K562 (cell line): ENCODE measurements around the gene RAB3C. TPM values are rescaled to one million over a fixed set of nuclear protein-coding genes. Genes with fewer than 3 reads are reported as not detected.

Experiments
- ATAC-seq: fragments of 200-7000 bp; cut with Tn5 transposase; 3 replicates; pipeline ENCODE4 v1.9.1; 2020; ENCODE audit warnings: moderate library complexity
- BruUV-seq: library from RNA; stranded (reverse); fragments of 400-500 nt; replicated peaks from 2 replicates; lab custom pipeline; 2021; lab: Mats Ljungman, UMichigan
- CTCF ChIA-PET: fragments of 300-600 bp; formaldehyde crosslinking; extraction: SDS; loops from one replicate; lab custom pipeline; 2021; ENCODE audit warnings: low intra/inter-chr PET ratio; lab: Yijun Ruan, JAX
- POLR2A ChIA-PET: fragments of 300-600, 350-650 bp; sonication (Branson Sonifier 250); formaldehyde crosslinking; extraction: SDS; loops from one replicate; lab custom pipeline; 2021; ENCODE audit warnings: antibody characterized with exemption, inconsistent platforms; lab: Yijun Ruan, JAX
- DNase-seq, 4 experiments: peaks; one replicate each; pipeline versions ENCODE4 v3.0.0 to v3.0.0-alpha.2; 2011 to 2018; ENCODE audit warnings: low spot score in 3 of 4, mixed read lengths in 3 of 4; ENCODE audit errors: extremely low read depth in 1 of 4
- FAIRE-seq: peaks from 2 replicates; lab custom pipeline; 2011; peaks lifted over from hg19 to GRCh38; lab: Jason Lieb, UNC
- H2AFZ ChIP-seq: 2 replicates; pipeline ENCODE4 v1.6.0; 2011; ENCODE audit warnings: low read depth, low read length, control low read depth, inconsistent platforms
- H3K27ac ChIP-seq: fragments of 200-600 bp; 3 replicates; pipeline ENCODE4 v1.8.0; 2011; ENCODE audit warnings: low read depth, mild to moderate bottlenecking, control low read depth, inconsistent platforms, low read length, moderate library complexity, mixed read lengths; ENCODE audit errors: extremely low read depth
- H3K27me3 ChIP-seq, 2 experiments: fragments of 300-600 bp in 1 of 2; 2 replicates in 1 of 2; 3 replicates in 1 of 2; pipeline versions ENCODE4 v1.6.0 to v1.8.0; 2011; ENCODE audit warnings: inconsistent platforms in 2 of 2, low read length in 2 of 2, mild to moderate bottlenecking in 1 of 2, mixed read lengths in 1 of 2, moderate library complexity in 1 of 2; ENCODE audit not compliant: control insufficient read depth in 2 of 2, insufficient read depth in 2 of 2
- H3K36me3 ChIP-seq: fragments of 300-600 bp; 3 replicates; pipeline ENCODE4 v1.8.0; 2011; ENCODE audit warnings: mild to moderate bottlenecking, low read length, inconsistent platforms; ENCODE audit not compliant: control insufficient read depth, insufficient read depth
- H3K4me1 ChIP-seq, 2 experiments: fragments of 200-600 bp in 1 of 2; replicated peaks in 1 of 2; 2 replicates in 1 of 2; 3 replicates in 1 of 2; pipeline versions ENCODE4 v1.5.1 to v1.8.0; 2011; ENCODE audit warnings: inconsistent platforms in 2 of 2, low read length in 2 of 2, mild to moderate bottlenecking in 1 of 2, mixed read lengths in 1 of 2, moderate library complexity in 1 of 2; ENCODE audit not compliant: control insufficient read depth in 2 of 2, insufficient read depth in 2 of 2
- H3K4me2 ChIP-seq: 2 replicates; pipeline ENCODE4 v1.6.1; 2011; ENCODE audit warnings: low read length, control low read depth, inconsistent platforms, mixed read lengths; ENCODE audit not compliant: insufficient read depth
- H3K4me3 ChIP-seq: fragments of 200-600 bp; sonication (generic), shearing (Covaris generic); 2 replicates; pipeline ENCODE4 v1.5.1; 2016; ENCODE audit warnings: control low read depth, inconsistent platforms
- H3K79me2 ChIP-seq: fragments of 200-600 bp; 3 replicates; pipeline ENCODE4 v1.8.0; 2011; ENCODE audit warnings: low read length, inconsistent platforms; ENCODE audit not compliant: control insufficient read depth, insufficient read depth
- H3K9ac ChIP-seq, 2 experiments: 2 replicates each; pipeline versions ENCODE4 v1.6.0 to v1.6.1; 2011; ENCODE audit warnings: low read depth in 2 of 2, low read length in 2 of 2, control low read depth in 1 of 2, inconsistent platforms in 1 of 2, mild to moderate bottlenecking in 1 of 2, mixed read lengths in 1 of 2; ENCODE audit not compliant: insufficient read depth in 1 of 2
- H3K9me1 ChIP-seq: one replicate; pipeline ENCODE4 v1.6.0; 2011; ENCODE audit warnings: inconsistent platforms, mild to moderate bottlenecking, low read length, moderate library complexity; ENCODE audit not compliant: control insufficient read depth, insufficient read depth
- H3K9me3 ChIP-seq: replicated peaks from 2 replicates; pipeline ENCODE4 v1.5.1; 2011; ENCODE audit warnings: low read depth, low read length, inconsistent platforms; ENCODE audit not compliant: control insufficient read depth, insufficient read depth
- H4K20me1 ChIP-seq: replicated peaks from 2 replicates; pipeline ENCODE4 v1.6.1; 2011; ENCODE audit warnings: low read length, inconsistent platforms, mixed read lengths; ENCODE audit not compliant: control insufficient read depth, insufficient read depth
- ARNT ChIP-seq, 2 experiments: fragments of 450-650 bp; IDR thresholded peaks; 2 replicates each; pipeline ENCODE4 v1.6.1; 2016; ENCODE audit warnings: mild to moderate bottlenecking in 1 of 2
- CAMTA2 ChIP-seq: fragments of 250-450 bp; sonication (Bioruptor Pico); conservative IDR thresholded peaks from 2 replicates; pipeline ENCODE4 v1.5.1; 2022
- CHCHD3 ChIP-seq: fragments of 250-450 bp; sonication (Bioruptor Pico); IDR thresholded peaks from 2 replicates; pipeline ENCODE4 v2.1.2; 2022; ENCODE audit warnings: mild to moderate bottlenecking
- DDX20 ChIP-seq: fragments of 450-650 bp; IDR thresholded peaks from 2 replicates; pipeline ENCODE4 v1.6.1; 2016; ENCODE audit warnings: missing genetic modification characterization, low read depth, mild to moderate bottlenecking, missing compliant biosample characterization, moderate library complexity
- MTA3 ChIP-seq: fragments of 450-650 bp; formaldehyde crosslinking; IDR thresholded peaks from 2 replicates; pipeline ENCODE4 v1.6.1; 2017; ENCODE audit warnings: mild to moderate bottlenecking, borderline replicate concordance
- NCOR1 ChIP-seq: fragments of 450-650 bp; IDR thresholded peaks from 2 replicates; pipeline ENCODE4 v1.6.1; 2016; ENCODE audit warnings: mild to moderate bottlenecking, moderate library complexity
- PCBP1 ChIP-seq: fragments of 200-400 bp; formaldehyde crosslinking; IDR thresholded peaks from 2 replicates; pipeline ENCODE4 v1.6.1; 2018; ENCODE audit warnings: mild to moderate bottlenecking, low read depth, low read length; ENCODE audit not compliant: poor library complexity, severe bottlenecking
- PHF8 ChIP-seq: fragments of 200-600 bp; sonication (generic); IDR thresholded peaks from 2 replicates; pipeline ENCODE4 v1.6.1; 2012; ENCODE audit warnings: mixed run types, mild to moderate bottlenecking, inconsistent platforms, low read length, moderate library complexity, borderline replicate concordance
- SAFB2 ChIP-seq: fragments of 200-400 bp; formaldehyde crosslinking; IDR thresholded peaks from 2 replicates; pipeline ENCODE4 v1.6.1; 2018; ENCODE audit warnings: borderline replicate concordance, low read length, low read depth, moderate library complexity; ENCODE audit not compliant: severe bottlenecking
- THRA ChIP-seq: fragments of 450-650 bp; IDR thresholded peaks from 2 replicates; pipeline ENCODE4 v1.6.1; 2017; ENCODE audit warnings: mild to moderate bottlenecking, moderate library complexity
- ZBTB2 ChIP-seq: fragments of 450-650 bp; IDR thresholded peaks from 2 replicates; pipeline ENCODE4 v1.6.1; 2016; ENCODE audit warnings: antibody characterized with exemption
- ZBTB7A ChIP-seq: IDR thresholded peaks from 2 replicates; pipeline ENCODE4 v1.6.1; 2011; ENCODE audit warnings: low read depth, mild to moderate bottlenecking, low read length, moderate library complexity, borderline replicate concordance; ENCODE audit not compliant: control insufficient read depth
- ZNF384 ChIP-seq: IDR thresholded peaks from 2 replicates; pipeline ENCODE4 v1.6.1; 2012; ENCODE audit warnings: low read depth, low read length, improper control_type of control experiment
- ZNF75A ChIP-seq: fragments of 450-650 bp; formaldehyde crosslinking; IDR thresholded peaks from 2 replicates; pipeline ENCODE4 v1.4.0; 2020; ENCODE audit warnings: mild to moderate bottlenecking
- WGBS: fragments of 100-300 bp; shearing (Covaris generic); methylation state at CpG from one replicate; pipeline ENCODE4 v1.1.6; 2016; ENCODE audit warnings: low coverage, mixed read lengths; ENCODE audit not compliant: insufficient coverage; ENCODE audit errors: missing lambda C conversion rate; 5-methylcytosine and 5-hydroxymethylcytosine counted together
- in situ Hi-C: fragments of 300-500 bp; cut with MboI; formaldehyde crosslinking; loops from 4 replicates; pipeline ENCODE4 v1.15.0; 2018; ENCODE audit warnings: inconsistent platforms, mixed read lengths
- intact Hi-C: fragments of 100-400 bp; cut with micrococcal nuclease; formaldehyde crosslinking; loops from 2 replicates; pipeline ENCODE4 v1.14.2; 2022
- polyA plus RNA-seq, 8 experiments: library from polyadenylated mRNA; depleted of rRNA in 4 of 8; stranded (reverse) in 5 of 8; unstranded in 3 of 8; fragments of >200 nt; fragmentation: Nextera tagmentation in 2 of 8; fragmentation: Illumina TruSeq in 1 of 8; extraction: Ambion mirVana in 2 of 8; extraction: Trizol in 1 of 8; gene quantifications; 2 replicates each; pipeline versions ENCODE4 v1.2.1 to v1.2.3, GENCODE V29; 2011 to 2014; ENCODE audit warnings: inconsistent platforms in 1 of 8, missing spikeins in 1 of 8
- total RNA-seq, 7 experiments: library from RNA; depleted of rRNA in 6 of 7; stranded (reverse); fragments of >200 nt in 6 of 7; fragmentation: Illumina TruSeq in 2 of 7; extraction: Trizol in 2 of 7; gene quantifications; 2 replicates each; pipeline versions ENCODE4 v1.2.1 to v1.2.3, GENCODE V29; 2011 to 2021; ENCODE audit warnings: low replicate concordance in 1 of 7
- TF ChIP-seq, protein P1 (sequence below): fragments of 450-650 bp; IDR thresholded peaks from 2 replicates; pipeline ENCODE4 v1.6.1; 2016
- TF ChIP-seq, protein P2 (sequence below): fragments of 450-650 bp; formaldehyde crosslinking; conservative IDR thresholded peaks from 2 replicates; pipeline ENCODE4 v1.4.0; 2022; ENCODE audit warnings: mild to moderate bottlenecking, missing genetic modification characterization
- TF ChIP-seq, protein P3 (sequence below): fragments of 250-450 bp; sonication (Bioruptor Pico); IDR thresholded peaks from 2 replicates; pipeline ENCODE4 v1.4.0; 2020; ENCODE audit warnings: mild to moderate bottlenecking

RAB3C gene
- total and polyA plus RNA-seq, 9 of the 15 experiments (the other 6 are each of a cell fraction or from before 2014, with no cell fraction given), result not detected

DNA sequence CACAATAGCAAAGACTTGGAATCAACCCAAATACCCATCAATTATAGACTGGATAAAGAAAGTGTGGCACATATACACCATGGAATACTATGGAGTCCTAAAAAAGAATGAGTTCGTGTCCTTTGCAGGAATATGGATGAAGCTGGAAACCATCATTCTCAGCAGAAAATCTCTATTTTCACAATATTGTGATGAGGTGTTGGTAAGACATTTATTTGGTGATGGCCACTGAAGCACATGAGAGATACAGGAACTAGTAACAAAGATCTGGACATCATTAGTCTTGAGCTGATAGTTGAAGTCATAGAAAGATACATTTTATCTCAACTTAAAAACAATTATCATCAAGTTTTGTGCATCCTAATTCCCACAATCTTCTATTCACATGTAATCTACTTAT lies 70.6 kb downstream of the RAB3C start:
- H3K9me3 ChIP-seq, result no peaks in the 10 kb centered on the region
- intact Hi-C loops, result no loop called here
- in situ Hi-C loops, result no loop called here
- no peak overlapping the region for H3K27ac ChIP-seq
- ATAC-seq, result no peak
- H3K27me3 ChIP-seq, result no peaks in the 10 kb centered on the region
- POLR2A ChIA-PET, result no interaction called here
- H3K9ac ChIP-seq, result no peak overlapping the region
- no peak for TF ChIP-seq MTA3
- TF ChIP-seq NCOR1, result no peak
- TF ChIP-seq, protein P1, sequence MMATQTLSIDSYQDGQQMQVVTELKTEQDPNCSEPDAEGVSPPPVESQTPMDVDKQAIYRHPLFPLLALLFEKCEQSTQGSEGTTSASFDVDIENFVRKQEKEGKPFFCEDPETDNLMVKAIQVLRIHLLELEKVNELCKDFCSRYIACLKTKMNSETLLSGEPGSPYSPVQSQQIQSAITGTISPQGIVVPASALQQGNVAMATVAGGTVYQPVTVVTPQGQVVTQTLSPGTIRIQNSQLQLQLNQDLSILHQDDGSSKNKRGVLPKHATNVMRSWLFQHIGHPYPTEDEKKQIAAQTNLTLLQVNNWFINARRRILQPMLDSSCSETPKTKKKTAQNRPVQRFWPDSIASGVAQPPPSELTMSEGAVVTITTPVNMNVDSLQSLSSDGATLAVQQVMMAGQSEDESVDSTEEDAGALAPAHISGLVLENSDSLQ, result no peak
- no peak for TF ChIP-seq THRA
- TF ChIP-seq PCBP1, result no peak
- no peak for TF ChIP-seq PHF8
- TF ChIP-seq SAFB2, result no peak
- TF ChIP-seq CAMTA2 (CRISPR knock-in tag), result no peak
- no peak for TF ChIP-seq ZNF75A (CRISPR knock-in tag)
- TF ChIP-seq ZBTB2, result no peak
- TF ChIP-seq, protein P2, sequence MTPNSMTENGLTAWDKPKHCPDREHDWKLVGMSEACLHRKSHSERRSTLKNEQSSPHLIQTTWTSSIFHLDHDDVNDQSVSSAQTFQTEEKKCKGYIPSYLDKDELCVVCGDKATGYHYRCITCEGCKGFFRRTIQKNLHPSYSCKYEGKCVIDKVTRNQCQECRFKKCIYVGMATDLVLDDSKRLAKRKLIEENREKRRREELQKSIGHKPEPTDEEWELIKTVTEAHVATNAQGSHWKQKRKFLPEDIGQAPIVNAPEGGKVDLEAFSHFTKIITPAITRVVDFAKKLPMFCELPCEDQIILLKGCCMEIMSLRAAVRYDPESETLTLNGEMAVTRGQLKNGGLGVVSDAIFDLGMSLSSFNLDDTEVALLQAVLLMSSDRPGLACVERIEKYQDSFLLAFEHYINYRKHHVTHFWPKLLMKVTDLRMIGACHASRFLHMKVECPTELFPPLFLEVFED, result no peak
- TF ChIP-seq ZBTB7A, result no peak
- TF ChIP-seq DDX20 (tag), result no peak
- TF ChIP-seq, protein P3, sequence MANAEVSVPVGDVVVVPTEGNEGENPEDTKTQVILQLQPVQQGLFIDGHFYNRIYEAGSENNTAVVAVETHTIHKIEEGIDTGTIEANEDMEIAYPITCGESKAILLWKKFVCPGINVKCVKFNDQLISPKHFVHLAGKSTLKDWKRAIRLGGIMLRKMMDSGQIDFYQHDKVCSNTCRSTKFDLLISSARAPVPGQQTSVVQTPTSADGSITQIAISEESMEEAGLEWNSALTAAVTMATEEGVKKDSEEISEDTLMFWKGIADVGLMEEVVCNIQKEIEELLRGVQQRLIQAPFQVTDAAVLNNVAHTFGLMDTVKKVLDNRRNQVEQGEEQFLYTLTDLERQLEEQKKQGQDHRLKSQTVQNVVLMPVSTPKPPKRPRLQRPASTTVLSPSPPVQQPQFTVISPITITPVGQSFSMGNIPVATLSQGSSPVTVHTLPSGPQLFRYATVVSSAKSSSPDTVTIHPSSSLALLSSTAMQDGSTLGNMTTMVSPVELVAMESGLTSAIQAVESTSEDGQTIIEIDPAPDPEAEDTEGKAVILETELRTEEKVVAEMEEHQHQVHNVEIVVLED (CRISPR knock-in tag), result no peak
- no peak for TF ChIP-seq ARNT (IDR thresholded peaks at IDR 0.05)
- TF ChIP-seq CHCHD3, result no peak
- TF ChIP-seq ZNF384, result no peak
- TF ChIP-seq, all 486 proteins: peak for 0
- 0% methylated on average over 1 of the region's 1 CpG for WGBS
- Histone ChIP-seq H3K4me1 (no peaks in the 10 kb centered on the region), H2AFZ (no peak overlapping the region), H3K4me2 (no peak overlapping the region), H3K36me3 (no peaks in the 10 kb centered on the region), H3K9me1 (no peaks in the 10 kb centered on the region), H3K79me2 (no peaks in the 10 kb centered on the region), H4K20me1 (no peaks in the 10 kb centered on the region), H3K4me3 (no peak overlapping the region)
- no peak for FAIRE-seq
- no peak for DNase-seq
- BruUV-seq, result no TSS peak
- CTCF ChIA-PET, result no interaction called here
